ENCODE results near the gene PLOD1. TPM values are rescaled to one million over a fixed set of nuclear protein-coding genes. Genes with fewer than 3 reads are reported as not detected.
"Not testable (repeated sequence)": the region's sequence is repeated elsewhere in the genome, so short reads cannot be mapped to it uniquely, and the experiment has no call there.

The PLOD1 gene
- total RNA-seq, 2 experiments from 2014 or later = 15.7 to 16.5 TPM

- Mint-ChIP-seq H3K4me1 (peaks cover 24% of the 10 kb centered on the region), H3K4me3 (no peak overlapping the region), H3K27ac (no peak overlapping the region), H3K36me3 (ENCODE audit: low read depth) (peaks cover 40% of the 10 kb centered on the region), H3K27me3 (no peaks in the 10 kb centered on the region), H3K9me3 (no peaks in the 10 kb centered on the region)
- CTCF ChIA-PET = no interaction called here
- POLR2A ChIA-PET = interaction anchor here (7.6 kb wide), 1 partner anchor 10 kb away, joined by 166 read pairs; no protein-coding TSS in a partner anchor
- DNase-seq = no peak
These were observed 15.6 kb upstream of the PLOD1 start for GRCh38 chr1:11918799-11919519.

DNA sequence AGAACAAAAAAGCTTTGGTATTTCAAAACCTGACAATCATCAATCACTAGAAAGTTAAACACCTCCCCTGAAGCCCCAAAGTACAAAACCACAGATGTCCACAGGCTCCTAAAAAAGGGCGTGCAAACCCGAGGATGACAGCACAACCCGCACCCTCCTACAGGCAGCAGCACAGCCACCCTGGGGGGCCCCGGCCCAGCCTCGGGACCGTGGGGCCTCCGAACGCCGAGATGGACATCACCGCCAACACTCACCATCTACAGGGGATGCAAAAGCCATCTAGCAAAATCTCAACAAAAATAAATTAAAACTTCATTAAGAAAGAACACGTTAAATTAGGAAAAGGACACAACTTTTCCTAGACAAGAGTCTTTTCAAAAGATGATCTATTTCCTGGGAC lies 14.9 kb upstream of the PLOD1 start:
- POLR2A ChIA-PET = interaction anchor here (7.6 kb wide), 1 partner anchor 10 kb away, joined by 166 read pairs; no protein-coding TSS in a partner anchor
- no peaks in the 10 kb centered on the region for H3K9me3 Mint-ChIP-seq
- H3K27ac Mint-ChIP-seq = no peak overlapping the region
- CTCF ChIA-PET = no interaction called here
- no peaks in the 10 kb centered on the region for H3K27me3 Mint-ChIP-seq
- H3K4me1 Mint-ChIP-seq = peaks cover 31% of the 10 kb centered on the region
- H3K4me3 Mint-ChIP-seq = no peak overlapping the region
- H3K36me3 Mint-ChIP-seq (ENCODE audit: low read depth) = peaks cover 44% of the 10 kb centered on the region
- no peak for DNase-seq

DNA sequence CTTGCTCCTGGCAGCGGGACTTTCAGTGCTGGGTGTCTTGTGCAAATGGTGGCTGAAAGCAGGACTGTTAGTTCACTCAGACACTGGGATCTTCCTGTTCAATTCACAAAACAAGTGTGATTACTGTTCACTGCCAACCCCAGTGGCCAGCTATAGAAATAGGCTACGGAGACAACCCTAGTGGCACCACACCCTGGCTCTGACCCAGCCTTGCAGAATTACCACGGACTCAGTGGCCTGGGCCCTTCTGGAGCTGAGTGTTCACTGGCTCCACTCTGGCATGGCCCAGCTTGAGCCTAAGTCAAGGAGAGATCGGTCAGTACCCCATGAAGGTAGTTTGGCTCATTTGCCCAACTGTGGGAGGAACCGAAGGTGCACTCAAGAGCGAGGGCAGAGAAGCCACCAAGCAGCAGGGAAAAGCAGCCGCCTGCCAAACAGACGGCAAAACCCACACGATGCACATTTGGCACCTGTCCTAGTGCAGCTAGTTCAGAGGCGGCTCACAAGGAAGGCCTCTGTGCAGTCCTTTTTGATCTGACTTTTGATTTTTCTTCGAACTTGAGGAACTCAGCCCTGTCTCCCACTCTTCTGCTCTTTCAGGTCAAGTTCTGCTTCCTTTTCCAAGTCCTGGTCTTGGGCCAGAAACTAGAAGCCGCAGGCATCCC lies 14.1 kb upstream of the PLOD1 start:
- POLR2A ChIA-PET = interaction anchor here (7.6 kb wide), 1 partner anchor 11 kb away, joined by 166 read pairs; no protein-coding TSS in a partner anchor
- Mint-ChIP-seq H3K27me3 (no peaks in the 10 kb centered on the region), H3K9me3 (no peaks in the 10 kb centered on the region), H3K4me3 (no peak overlapping the region), H3K36me3 (ENCODE audit: low read depth) (peaks cover 50% of the 10 kb centered on the region), H3K27ac (no peak overlapping the region), H3K4me1 (peaks cover 36% of the 10 kb centered on the region)
- no peak for DNase-seq
- CTCF ChIA-PET = no interaction called here

GRCh38 chr1:11921022-11921421 lies 13.5 kb upstream of the PLOD1 start:
- Mint-ChIP-seq H3K9me3 (no peaks in the 10 kb centered on the region), H3K27me3 (no peaks in the 10 kb centered on the region), H3K36me3 (ENCODE audit: low read depth) (peaks cover 50% of the 10 kb centered on the region), H3K4me3 (no peak overlapping the region), H3K27ac (no peak overlapping the region), H3K4me1 (peaks cover 36% of the 10 kb centered on the region)
- no peak for DNase-seq
- POLR2A ChIA-PET = interaction anchor here (7.6 kb wide), 1 partner anchor 12 kb away, joined by 166 read pairs; no protein-coding TSS in a partner anchor
- CTCF ChIA-PET = no interaction called here

GRCh38 chr1:11923069-11923826 lies 11.3 kb upstream of the PLOD1 start:
- ChIA-PET POLR2A (interaction anchor here (7.6 kb wide), 1 partner anchor 14 kb away, joined by 166 read pairs; no protein-coding TSS in a partner anchor), CTCF (no interaction called here)
- no peaks in the 10 kb centered on the region for H3K27me3 Mint-ChIP-seq
- H3K4me3 Mint-ChIP-seq = peak overlapping the region; percentile 77
- H3K27ac Mint-ChIP-seq = no peak overlapping the region
- DNase-seq = no peak
- peaks cover 44% of the 10 kb centered on the region for H3K4me1 Mint-ChIP-seq
- H3K36me3 Mint-ChIP-seq (ENCODE audit: low read depth) = peaks cover 50% of the 10 kb centered on the region
- H3K9me3 Mint-ChIP-seq = no peaks in the 10 kb centered on the region

- CTCF ChIA-PET = no interaction called here
- no peak overlapping the region for H3K27ac Mint-ChIP-seq
- H3K9me3 Mint-ChIP-seq = no peaks in the 10 kb centered on the region
- DNase-seq = no peak
- peaks cover 44% of the 10 kb centered on the region for H3K4me1 Mint-ChIP-seq
- no peaks in the 10 kb centered on the region for H3K27me3 Mint-ChIP-seq
- POLR2A ChIA-PET = interaction anchor here (7.6 kb wide), 1 partner anchor 15 kb away, joined by 166 read pairs; no protein-coding TSS in a partner anchor
- H3K4me3 Mint-ChIP-seq = peak overlapping the region; percentile 77
- peaks cover 47% of the 10 kb centered on the region for H3K36me3 Mint-ChIP-seq (ENCODE audit: low read depth)
These were observed 10.7 kb upstream of the PLOD1 start for GRCh38 chr1:11923827-11924113.

DNA sequence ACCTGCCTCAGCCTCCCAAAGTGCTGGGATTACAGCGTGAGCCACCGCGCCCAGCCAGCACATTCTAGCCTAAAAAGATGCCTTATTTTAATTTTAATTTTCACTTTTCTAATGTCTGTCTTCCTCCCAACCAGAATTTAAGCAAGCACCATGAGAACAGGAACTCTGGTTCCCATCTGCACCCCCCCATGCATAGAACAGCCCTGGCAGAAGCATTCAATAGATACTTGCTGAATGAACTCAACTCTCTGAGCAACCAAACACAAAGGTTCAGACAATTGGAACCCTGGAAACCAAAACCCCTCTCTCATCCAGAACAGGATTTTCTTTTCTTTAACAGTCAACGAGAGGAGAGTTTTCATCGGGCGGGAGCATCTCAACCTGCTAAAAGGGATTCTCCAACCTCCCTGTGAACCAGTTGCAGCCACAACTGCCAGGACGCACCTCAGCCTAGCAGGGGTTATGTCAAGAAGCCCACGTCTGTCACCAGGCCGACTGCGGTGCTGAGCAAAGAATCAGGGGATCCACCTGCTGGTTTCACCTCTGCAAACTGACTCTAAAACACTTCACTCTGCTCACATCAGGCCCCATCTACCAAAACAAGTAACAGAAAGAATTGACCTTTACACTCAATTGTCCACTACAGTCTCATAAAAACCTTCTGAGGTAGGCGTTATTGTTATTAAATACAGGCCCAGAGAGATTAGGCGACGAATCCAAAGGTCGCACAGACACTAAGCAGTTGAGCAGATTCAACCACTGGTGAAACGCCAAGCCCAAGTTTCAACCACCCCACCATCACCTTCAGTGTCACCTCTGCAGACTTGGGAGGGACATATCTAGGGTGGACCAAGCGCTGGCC lies 10.0 kb upstream of the PLOD1 start:
- Mint-ChIP-seq H3K27ac (peak overlapping the region; percentile 16), H3K4me1 (peaks cover 44% of the 10 kb centered on the region), H3K9me3 (no peaks in the 10 kb centered on the region), H3K4me3 (peak overlapping the region; percentile 77), H3K27me3 (no peaks in the 10 kb centered on the region), H3K36me3 (ENCODE audit: low read depth) (peaks cover 41% of the 10 kb centered on the region)
- no peak for DNase-seq
- POLR2A ChIA-PET = interaction anchor here (1.9 to 7.6 kb wide), 3 partner anchors 10 to 15 kb away, joined by 11 to 166 read pairs (median 143); no protein-coding TSS in a partner anchor
- CTCF ChIA-PET = no interaction called here

GRCh38 chr1:11925196-11925937 lies 9.2 kb upstream of the PLOD1 start:
- H3K27me3 Mint-ChIP-seq, CTCF ChIA-PET, DNase-seq, H3K9me3 Mint-ChIP-seq: not testable (repeated sequence)
- Mint-ChIP-seq H3K4me3 (peak overlapping the region; percentile 77), H3K36me3 (ENCODE audit: low read depth) (peaks cover 33% of the 10 kb centered on the region), H3K4me1 (peaks cover 43% of the 10 kb centered on the region), H3K27ac (peak overlapping the region; percentile 16)
- POLR2A ChIA-PET = interaction anchor here (1.4 to 2.3 kb wide), 4 partner anchors 10 to 59 kb away, joined by 3 to 143 read pairs (median 8); no protein-coding TSS in a partner anchor

- ChIA-PET POLR2A (interaction anchor here (0.9 to 2.3 kb wide), 7 partner anchors 9 to 58 kb away, joined by 3 to 143 read pairs (median 7); partner anchors contain the start of genes MFN2 and PLOD1), CTCF (interaction anchor here (1.0 kb wide), 1 partner anchor 16 kb away, joined by 4 read pairs; no protein-coding TSS in a partner anchor)
- H3K36me3 Mint-ChIP-seq (ENCODE audit: low read depth) = peaks cover 29% of the 10 kb centered on the region
- H3K4me3 Mint-ChIP-seq = peak overlapping the region; percentile 85
- no peaks in the 10 kb centered on the region for H3K27me3 Mint-ChIP-seq
- no peaks in the 10 kb centered on the region for H3K9me3 Mint-ChIP-seq
- no peak overlapping the region for H3K27ac Mint-ChIP-seq
- H3K4me1 Mint-ChIP-seq = peaks cover 40% of the 10 kb centered on the region
- DNase-seq = no peak
These were observed 8.6 kb upstream of the PLOD1 start for GRCh38 chr1:11925938-11926292.

DNA sequence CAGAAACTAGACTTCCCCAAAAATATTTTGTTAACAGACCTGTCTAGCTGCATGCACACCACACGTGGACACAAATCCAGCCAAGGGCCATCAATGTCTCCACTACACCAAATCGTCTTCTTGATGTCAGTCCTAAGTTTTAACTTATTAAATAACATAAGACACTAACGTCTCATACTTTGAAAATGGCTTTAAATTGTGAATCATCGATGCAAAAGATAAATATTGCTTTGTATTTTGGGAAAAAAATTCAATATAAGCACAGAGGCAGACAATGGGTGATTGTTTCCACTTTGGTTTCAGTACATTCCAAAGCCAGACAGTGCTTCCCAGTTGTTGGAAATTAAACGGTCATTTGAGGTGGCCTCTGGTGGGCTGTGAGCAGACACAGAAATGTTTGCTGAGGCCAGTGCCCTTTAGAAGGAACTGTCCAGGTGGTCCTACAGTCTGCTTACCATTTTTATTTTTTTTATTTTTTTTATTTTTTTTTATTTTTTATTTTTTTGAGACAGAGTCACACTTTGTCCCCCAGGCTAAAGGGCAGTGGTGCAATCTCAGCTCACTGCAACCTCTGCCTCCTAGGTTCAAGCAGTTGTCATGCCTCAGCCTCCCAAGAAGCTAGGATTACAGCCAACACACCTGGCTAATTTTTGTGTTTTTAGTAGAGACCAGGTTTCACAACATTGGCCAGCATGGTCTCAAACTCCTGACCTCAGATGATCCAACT lies 6.5 kb upstream of the PLOD1 start:
- Mint-ChIP-seq H3K4me3 (peak overlapping the region; percentile 30), H3K27me3 (no peaks in the 10 kb centered on the region), H3K4me1 (peaks cover 33% of the 10 kb centered on the region), H3K36me3 (ENCODE audit: low read depth) (peaks cover 19% of the 10 kb centered on the region), H3K9me3 (no peaks in the 10 kb centered on the region), H3K27ac (no peak overlapping the region)
- POLR2A ChIA-PET = interaction anchor here (6.3 kb wide), 1 partner anchor 19 kb away, joined by 94 read pairs; no protein-coding TSS in a partner anchor
- CTCF ChIA-PET = no interaction called here
- DNase-seq = no peak

GRCh38 chr1:11929849-11930248 lies 4.7 kb upstream of the PLOD1 start:
- CTCF ChIA-PET = interaction anchor here (1.1 kb wide), 1 partner anchor 20 kb away, joined by 3 read pairs; no protein-coding TSS in a partner anchor
- Mint-ChIP-seq H3K27ac (no peak overlapping the region), H3K4me3 (no peak overlapping the region), H3K4me1 (peaks cover 15% of the 10 kb centered on the region), H3K27me3 (no peaks in the 10 kb centered on the region), H3K36me3 (ENCODE audit: low read depth) (peaks cover 3% of the 10 kb centered on the region), H3K9me3 (no peaks in the 10 kb centered on the region)
- no peak for DNase-seq
- POLR2A ChIA-PET = interaction anchor here (6.3 kb wide), 1 partner anchor 21 kb away, joined by 94 read pairs; no protein-coding TSS in a partner anchor

Data from activated CD4-positive, alpha-beta memory T cell treated with anti-CD3 and anti-CD28 coated beads, Interleukin-2, amount 10 ng/mL, durations not matched to agents 7 days and 5 days (primary cell).